Right atrium auricular region (tissue), 2 donors: ENCODE data around the gene CCDC148. TPM values are rescaled to one million over a fixed set of nuclear protein-coding genes. Genes with fewer than 3 reads are reported as not detected.

ENCODE experiments used
- DNase-seq: peaks from one replicate; pipeline ENCODE4 v3.0.0-alpha.2; 2019; ENCODE audit warnings: low spot score
- H3K27ac ChIP-seq, 2 donors: fragments of 200-600 bp; sonication (generic); 1 replicate in 1 of 2; 2 replicates in 1 of 2; pipeline ENCODE4 v1.5.1; 2016 to 2019
- H3K27me3 ChIP-seq, 2 donors: fragments of 200-600 bp; sonication (generic); one replicate each; pipeline versions ENCODE4 v1.5.1 to v1.6.0; 2017 to 2019
- H3K36me3 ChIP-seq: fragments of 200-600 bp; sonication (generic); one replicate; pipeline ENCODE4 v1.5.1; 2016
- H3K4me1 ChIP-seq, 2 donors: fragments of 200-600 bp; sonication (generic); one replicate each; pipeline versions ENCODE4 v1.5.1 to v1.6.0; 2017 to 2019
- H3K4me3 ChIP-seq, 2 donors: fragments of 200-600 bp; sonication (generic); 1 replicate in 1 of 2; 2 replicates in 1 of 2; pipeline ENCODE4 v1.5.1; 2017 to 2019; ENCODE audit warnings: mild to moderate bottlenecking in 1 of 2, moderate library complexity in 1 of 2
- H3K9me3 ChIP-seq, 2 donors: fragments of 200-600 bp; sonication (generic); one replicate each; pipeline ENCODE4 v1.5.1; 2019
- CTCF ChIP-seq, 2 donors: fragments of 200-600 bp; sonication (generic); IDR thresholded peaks; one replicate each; pipeline ENCODE4 v1.5.1; 2019; ENCODE audit warnings: antibody characterized with exemption in 2 of 2
- total RNA-seq, 2 donors: library from RNA; depleted of rRNA; stranded (reverse); fragments of >200 nt; gene quantifications; one replicate each; pipeline ENCODE4 v1.1.0, GENCODE V29; 2016

Gene CCDC148
- total RNA-seq, 2 donors from 2014 or later: 0.20 to 1.1 TPM

- H3K9me3 ChIP-seq: no peaks in the 10 kb centered on the region
- no peaks in the 10 kb centered on the region for H3K36me3 ChIP-seq
- TF ChIP-seq CTCF (IDR thresholded peaks at IDR 0.05): no peak
- H3K4me1 ChIP-seq: peaks cover 0 to 14% of the 10 kb centered on the region in 2 donors
- H3K27me3 ChIP-seq: no peaks in the 10 kb centered on the region
- H3K4me3 ChIP-seq: no peak overlapping the region
- no peak for DNase-seq
- no peak overlapping the region for H3K27ac ChIP-seq
Measured at GRCh38 chr2:158467248-158467647, 10.7 kb upstream of the CCDC148 start.

GRCh38 chr2:158464426-158465281, 8.1 kb upstream of the CCDC148 start:
- Histone ChIP-seq H3K36me3 (no peaks in the 10 kb centered on the region), H3K9me3 (no peaks in the 10 kb centered on the region), H3K4me3 (no peak overlapping the region), H3K27me3 (no peaks in the 10 kb centered on the region), H3K4me1 (peaks cover 0 to 28% of the 10 kb centered on the region in 2 donors), H3K27ac (no peak overlapping the region)
- TF ChIP-seq CTCF (IDR thresholded peaks at IDR 0.05): peak; percentile 10 to 58
- no peak for DNase-seq

GRCh38 chr2:158463496-158464095, 7.0 kb upstream of the CCDC148 start:
- H3K9me3 ChIP-seq: no peaks in the 10 kb centered on the region
- no peak for TF ChIP-seq CTCF (IDR thresholded peaks at IDR 0.05)
- H3K4me3 ChIP-seq: no peak overlapping the region
- no peaks in the 10 kb centered on the region for H3K36me3 ChIP-seq
- H3K4me1 ChIP-seq: peaks cover 0 to 38% of the 10 kb centered on the region in 2 donors
- no peak for DNase-seq
- no peak overlapping the region for H3K27ac ChIP-seq
- no peaks in the 10 kb centered on the region for H3K27me3 ChIP-seq

- no peak for DNase-seq
- Histone ChIP-seq H3K4me3 (no peak overlapping the region), H3K27ac (no peak overlapping the region), H3K9me3 (no peaks in the 10 kb centered on the region), H3K27me3 (no peaks in the 10 kb centered on the region), H3K36me3 (no peaks in the 10 kb centered on the region), H3K4me1 (peaks cover 0 to 48% of the 10 kb centered on the region in 2 donors)
- peak; percentile 23 to 53 for TF ChIP-seq CTCF (IDR thresholded peaks at IDR 0.05)
Measured at GRCh38 chr2:158460632-158461297, 4.2 kb upstream of the CCDC148 start.

- peak overlapping the region in 1 of 2 donors; percentile 96 for H3K4me3 ChIP-seq
- TF ChIP-seq CTCF (IDR thresholded peaks at IDR 0.05): no peak
- H3K36me3 ChIP-seq: no peaks in the 10 kb centered on the region
- no peak for DNase-seq
- peaks cover 0 to 44% of the 10 kb centered on the region in 2 donors for H3K4me1 ChIP-seq
- peak overlapping the region in 1 of 2 donors; percentile 94 for H3K27ac ChIP-seq
- H3K27me3 ChIP-seq: no peaks in the 10 kb centered on the region
- no peaks in the 10 kb centered on the region for H3K9me3 ChIP-seq
Measured at GRCh38 chr2:158459161-158460003, 2.8 kb upstream of the CCDC148 start.
